D721Med (cell line): ENCODE measurements around the gene AXIN1.

Experiments
- DNase-seq: peaks from one replicate; pipeline ENCODE4 v3.0.0; 2011; ENCODE audit warnings: low spot score; ENCODE audit not compliant: insufficient read length
- FAIRE-seq: peaks from 2 replicates; lab custom pipeline; 2011; peaks lifted over from hg19 to GRCh38; lab: Jason Lieb, UNC
- TF ChIP-seq, protein P1 (sequence below): IDR thresholded peaks from 2 replicates; pipeline ENCODE4 v1.5.1; 2012; ENCODE audit warnings: mild to moderate bottlenecking, control low read depth; ENCODE audit not compliant: insufficient read depth; ENCODE audit errors: missing control alignments

The AXIN1 gene, protein sequence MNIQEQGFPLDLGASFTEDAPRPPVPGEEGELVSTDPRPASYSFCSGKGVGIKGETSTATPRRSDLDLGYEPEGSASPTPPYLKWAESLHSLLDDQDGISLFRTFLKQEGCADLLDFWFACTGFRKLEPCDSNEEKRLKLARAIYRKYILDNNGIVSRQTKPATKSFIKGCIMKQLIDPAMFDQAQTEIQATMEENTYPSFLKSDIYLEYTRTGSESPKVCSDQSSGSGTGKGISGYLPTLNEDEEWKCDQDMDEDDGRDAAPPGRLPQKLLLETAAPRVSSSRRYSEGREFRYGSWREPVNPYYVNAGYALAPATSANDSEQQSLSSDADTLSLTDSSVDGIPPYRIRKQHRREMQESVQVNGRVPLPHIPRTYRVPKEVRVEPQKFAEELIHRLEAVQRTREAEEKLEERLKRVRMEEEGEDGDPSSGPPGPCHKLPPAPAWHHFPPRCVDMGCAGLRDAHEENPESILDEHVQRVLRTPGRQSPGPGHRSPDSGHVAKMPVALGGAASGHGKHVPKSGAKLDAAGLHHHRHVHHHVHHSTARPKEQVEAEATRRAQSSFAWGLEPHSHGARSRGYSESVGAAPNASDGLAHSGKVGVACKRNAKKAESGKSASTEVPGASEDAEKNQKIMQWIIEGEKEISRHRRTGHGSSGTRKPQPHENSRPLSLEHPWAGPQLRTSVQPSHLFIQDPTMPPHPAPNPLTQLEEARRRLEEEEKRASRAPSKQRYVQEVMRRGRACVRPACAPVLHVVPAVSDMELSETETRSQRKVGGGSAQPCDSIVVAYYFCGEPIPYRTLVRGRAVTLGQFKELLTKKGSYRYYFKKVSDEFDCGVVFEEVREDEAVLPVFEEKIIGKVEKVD

DNA sequence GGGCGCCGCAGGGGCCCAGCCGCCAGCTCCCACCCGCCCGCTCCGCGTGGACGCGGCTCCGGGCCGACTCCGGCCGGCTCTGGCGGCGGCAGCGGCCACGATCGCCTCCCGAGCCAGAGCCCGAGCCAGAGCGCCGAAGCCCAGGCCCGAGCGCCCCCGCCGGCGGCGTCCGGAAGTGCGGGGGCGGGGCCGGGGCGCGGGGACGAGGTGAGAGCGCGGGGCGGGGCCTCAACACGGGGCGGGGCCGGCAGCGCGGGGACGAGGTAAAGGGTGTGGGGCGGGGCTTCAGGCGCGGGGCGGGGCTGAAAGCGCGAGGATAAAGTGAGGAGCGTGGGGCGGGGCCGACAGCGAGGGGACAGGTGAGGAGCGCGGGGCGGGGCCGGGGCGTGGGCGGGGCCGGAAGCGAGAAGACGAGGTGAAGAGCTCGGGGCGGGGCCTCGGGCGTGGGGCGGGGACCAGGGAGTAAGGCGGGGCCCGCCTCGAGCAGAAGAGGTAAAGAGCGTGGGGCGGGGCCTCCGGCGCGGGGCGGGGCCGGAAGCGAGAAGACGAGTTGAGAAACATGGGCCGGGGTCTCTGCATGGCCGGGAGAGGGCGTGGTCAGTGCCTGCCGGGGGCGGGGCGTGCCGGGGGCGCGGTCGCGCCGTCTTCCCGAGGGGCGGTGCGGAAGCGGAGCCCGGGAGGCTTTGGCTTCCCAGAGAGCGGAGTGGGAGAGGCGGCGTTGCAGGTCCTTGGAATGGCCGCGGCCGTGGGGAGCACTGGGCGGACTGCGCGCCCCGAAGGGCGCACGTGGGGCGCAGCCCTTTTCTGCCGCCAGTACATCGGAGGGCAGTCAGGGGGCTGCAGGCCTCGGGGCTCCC, at the start of gene AXIN1:
Gene AXIN1 (minus strand): TSS at position 177 of the 857 bp plus-strand sequence. CDS start 5,698 bp downstream, outside the sequence.
- TF ChIP-seq, protein P1, sequence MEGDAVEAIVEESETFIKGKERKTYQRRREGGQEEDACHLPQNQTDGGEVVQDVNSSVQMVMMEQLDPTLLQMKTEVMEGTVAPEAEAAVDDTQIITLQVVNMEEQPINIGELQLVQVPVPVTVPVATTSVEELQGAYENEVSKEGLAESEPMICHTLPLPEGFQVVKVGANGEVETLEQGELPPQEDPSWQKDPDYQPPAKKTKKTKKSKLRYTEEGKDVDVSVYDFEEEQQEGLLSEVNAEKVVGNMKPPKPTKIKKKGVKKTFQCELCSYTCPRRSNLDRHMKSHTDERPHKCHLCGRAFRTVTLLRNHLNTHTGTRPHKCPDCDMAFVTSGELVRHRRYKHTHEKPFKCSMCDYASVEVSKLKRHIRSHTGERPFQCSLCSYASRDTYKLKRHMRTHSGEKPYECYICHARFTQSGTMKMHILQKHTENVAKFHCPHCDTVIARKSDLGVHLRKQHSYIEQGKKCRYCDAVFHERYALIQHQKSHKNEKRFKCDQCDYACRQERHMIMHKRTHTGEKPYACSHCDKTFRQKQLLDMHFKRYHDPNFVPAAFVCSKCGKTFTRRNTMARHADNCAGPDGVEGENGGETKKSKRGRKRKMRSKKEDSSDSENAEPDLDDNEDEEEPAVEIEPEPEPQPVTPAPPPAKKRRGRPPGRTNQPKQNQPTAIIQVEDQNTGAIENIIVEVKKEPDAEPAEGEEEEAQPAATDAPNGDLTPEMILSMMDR, result peak; percentile 25
- no peak for FAIRE-seq

DNA sequence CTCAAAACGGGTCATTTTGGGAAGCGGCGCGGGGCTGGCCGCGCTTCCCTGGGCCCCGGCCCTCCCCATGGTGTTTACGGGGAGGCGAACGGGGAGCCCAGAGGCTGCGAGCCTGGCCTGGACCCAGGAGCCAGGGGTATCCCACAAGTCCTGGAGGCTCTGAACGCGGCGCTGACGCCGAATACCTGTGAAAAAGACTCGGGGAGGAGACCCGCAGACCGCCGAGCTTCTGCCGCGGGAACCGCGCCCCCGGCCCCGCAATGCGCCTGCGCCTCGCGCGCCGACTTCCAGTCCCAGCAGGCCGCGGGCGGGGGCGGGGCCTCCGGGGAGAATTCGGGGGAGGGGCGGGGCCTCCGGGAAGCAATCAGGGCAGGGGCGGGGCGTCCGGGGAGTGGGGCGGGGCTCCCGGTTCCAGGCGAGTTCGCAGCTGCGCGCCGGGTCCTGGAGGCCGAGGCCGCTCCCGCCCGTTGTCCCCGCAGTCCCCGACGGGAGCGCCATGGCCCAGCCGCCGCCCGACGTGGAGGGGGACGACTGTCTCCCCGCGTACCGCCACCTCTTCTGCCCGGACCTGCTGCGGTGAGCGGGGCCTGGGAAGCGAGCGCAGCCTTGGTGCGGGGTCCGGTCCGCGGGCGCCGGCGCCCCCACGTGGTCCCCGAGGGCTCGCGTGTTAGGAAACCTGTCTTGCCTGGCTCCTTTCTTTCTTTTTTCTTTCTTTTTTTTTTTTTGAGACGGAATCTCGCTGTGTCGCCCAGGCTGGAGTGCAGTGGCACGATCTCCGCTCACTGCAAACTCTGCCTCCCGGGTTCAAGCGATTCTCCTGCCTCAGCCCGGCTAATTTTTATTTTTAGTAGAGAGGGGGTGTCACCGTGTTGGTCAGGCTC, 49.2 kb upstream of the AXIN1 start, which contains the start of gene DECR2:
Gene DECR2 (plus strand): TSS at position 418 of the 881 bp plus-strand sequence. CDS start 79 bp downstream, at position 497.
- FAIRE-seq, result no peak
- TF ChIP-seq, protein P1, result peak; percentile 40
- DNase-seq, result peak; percentile 92

More for the DNA sequence above, at the start of gene AXIN1:
- peak; percentile 84 for DNase-seq

DNA sequence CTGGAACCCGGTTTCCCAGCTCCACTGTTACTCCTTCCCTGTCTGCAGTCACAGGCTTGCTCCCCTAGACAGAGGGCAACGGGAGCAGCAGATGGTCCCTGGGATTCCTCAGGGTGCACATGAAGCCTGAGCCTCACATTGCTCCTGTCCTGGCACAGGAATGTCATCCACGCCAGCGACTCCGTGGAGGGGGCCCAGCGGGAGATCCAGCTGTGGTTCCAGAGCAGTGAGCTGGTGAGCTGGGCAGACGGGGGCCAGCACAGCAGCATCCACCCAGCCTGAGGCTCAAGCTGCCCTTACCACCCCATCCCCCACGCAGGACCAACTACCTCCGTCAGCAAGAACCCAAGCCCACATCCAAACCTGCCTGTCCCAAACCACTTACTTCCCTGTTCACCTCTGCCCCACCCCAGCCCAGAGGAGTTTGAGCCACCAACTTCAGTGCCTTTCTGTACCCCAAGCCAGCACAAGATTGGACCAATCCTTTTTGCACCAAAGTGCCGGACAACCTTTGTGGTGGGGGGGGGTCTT, 47.6 kb upstream of the AXIN1 start:
- DNase-seq, result no peak
- FAIRE-seq, result no peak
- TF ChIP-seq, protein P1, result no peak

DNA sequence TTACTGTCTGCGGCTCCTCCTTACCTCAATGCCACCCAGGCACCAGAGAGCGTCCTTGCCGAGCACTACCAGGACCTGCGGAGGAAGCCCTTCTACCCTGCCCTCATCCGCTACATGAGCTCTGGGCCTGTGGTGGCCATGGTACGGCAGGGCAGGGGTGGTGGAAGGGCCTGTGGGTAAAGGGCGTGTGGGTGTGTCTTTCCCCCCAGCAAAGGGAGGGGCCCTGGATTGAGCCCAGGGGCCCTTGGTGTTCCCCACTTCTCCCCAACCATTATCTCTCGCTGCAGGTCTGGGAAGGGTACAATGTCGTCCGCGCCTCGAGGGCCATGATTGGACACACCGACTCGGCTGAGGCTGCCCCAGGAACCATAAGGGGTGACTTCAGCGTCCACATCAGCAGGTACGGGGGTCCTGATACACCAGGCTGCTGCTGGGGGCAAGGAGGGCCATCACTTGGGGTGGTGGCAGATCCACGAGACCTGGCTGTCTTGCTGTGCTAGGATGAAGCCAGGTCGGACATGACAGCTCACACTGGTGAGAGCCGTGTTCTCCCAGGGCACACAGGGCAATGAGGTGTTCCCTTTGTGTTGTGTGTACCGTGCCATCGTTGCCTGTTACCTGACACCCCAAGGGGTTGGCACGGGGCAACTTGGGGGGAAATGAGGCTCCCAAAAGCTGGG, 47.0 kb upstream of the AXIN1 start:
- FAIRE-seq (no peak), DNase-seq (no peak)
- TF ChIP-seq, protein P1, result no peak

DNA sequence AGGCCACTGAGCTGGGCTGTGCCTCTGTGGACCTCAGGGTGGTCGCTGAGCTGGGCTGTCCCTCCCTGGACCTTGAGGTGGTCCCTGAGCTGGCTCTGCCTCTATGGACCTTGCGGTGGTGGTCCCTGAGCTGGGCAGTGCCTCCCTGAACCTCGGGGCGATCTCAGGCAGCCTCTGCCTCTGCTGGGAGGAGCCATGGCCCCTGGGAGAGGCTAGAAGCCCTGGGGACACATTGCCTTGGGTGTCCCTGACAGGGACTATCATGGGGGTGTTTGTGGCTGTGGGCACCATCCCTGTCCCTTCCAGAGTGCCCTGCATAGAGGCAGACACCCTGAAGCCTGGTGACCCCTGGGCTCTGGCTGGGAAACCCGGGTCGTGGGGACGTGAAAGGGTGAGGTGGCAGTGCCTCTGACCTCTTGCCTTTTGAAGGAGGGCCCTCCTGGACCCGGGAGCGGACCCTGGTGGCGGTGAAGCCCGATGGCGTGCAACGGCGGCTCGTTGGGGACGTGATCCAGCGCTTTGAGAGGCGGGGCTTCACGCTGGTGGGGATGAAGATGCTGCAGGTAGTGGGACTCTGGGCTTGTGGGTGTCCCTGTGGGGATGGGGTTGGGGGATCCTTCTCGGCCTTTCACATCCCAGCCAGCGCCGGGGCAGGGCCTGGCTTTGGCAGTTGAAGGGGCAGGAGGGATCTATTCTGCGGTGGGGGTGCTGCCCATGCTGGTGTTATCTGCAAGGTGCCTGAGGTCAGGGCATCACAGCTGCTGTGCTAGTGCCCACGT, 46.2 kb upstream of the AXIN1 start:
- DNase-seq, result no peak
- TF ChIP-seq, protein P1, result no peak
- FAIRE-seq, result no peak
